Measurements from ENCODE around the gene INPP4B. TPM values are rescaled to one million over a fixed set of nuclear protein-coding genes. Genes with fewer than 3 reads are reported as not detected.

The INPP4B gene
- total RNA-seq, 2 experiments from 2014 or later: 23.5 to 29.7 TPM

DNA sequence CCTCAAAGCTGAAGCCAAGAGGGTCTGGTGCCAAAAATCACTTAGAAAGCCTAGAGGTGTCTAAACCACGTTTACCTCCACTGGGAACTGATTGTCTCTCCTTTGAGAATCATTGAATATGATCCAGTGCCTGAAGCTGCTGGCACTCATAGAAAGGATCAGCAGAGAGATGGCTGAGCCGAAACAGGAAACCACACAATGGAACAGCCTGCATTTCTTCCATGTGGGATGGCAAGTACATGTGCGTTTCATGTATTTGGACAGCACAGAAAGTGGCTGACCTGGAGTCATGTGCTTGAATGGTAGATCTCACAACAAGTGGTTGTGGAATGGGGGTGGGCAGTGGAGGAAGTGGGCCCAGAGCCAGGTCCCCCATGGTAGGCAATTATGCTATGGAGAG is 533.7 kb downstream of the INPP4B start:
- Mint-ChIP-seq H3K4me3 (no peak overlapping the region), H3K27me3 (no peaks in the 10 kb centered on the region), H3K27ac (no peak overlapping the region), H3K9me3 (ENCODE audit: low read depth) (no peaks in the 10 kb centered on the region), H3K36me3 (peaks cover 41% of the 10 kb centered on the region), H3K4me1 (peaks cover 14% of the 10 kb centered on the region)
- DNase-seq (no peak), ATAC-seq (no peak)
- CTCF ChIA-PET: no interaction called here

DNA sequence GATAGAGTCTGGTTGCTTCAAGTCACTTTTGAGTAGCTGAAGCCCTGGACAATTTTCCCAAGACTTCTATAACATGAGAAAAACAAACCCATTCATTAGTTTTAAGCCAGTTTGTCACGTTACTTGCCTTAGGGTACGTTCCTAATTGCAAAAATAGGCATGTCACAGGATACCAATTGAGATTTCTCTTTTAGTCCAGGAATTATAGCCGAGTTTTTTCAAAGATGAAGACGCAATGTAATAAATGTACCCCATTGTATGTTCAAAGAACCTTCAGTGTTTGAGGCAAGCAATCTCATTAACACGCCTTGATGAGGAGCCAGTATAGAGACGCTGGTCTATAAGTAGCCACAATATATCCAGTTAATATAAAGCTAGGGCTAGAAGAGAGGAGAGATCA is 534.2 kb downstream of the INPP4B start:
- no peaks in the 10 kb centered on the region for H3K9me3 Mint-ChIP-seq (ENCODE audit: low read depth)
- no peak overlapping the region for H3K4me3 Mint-ChIP-seq
- no peak overlapping the region for H3K27ac Mint-ChIP-seq
- DNase-seq: no peak
- ATAC-seq: no peak
- peaks cover 14% of the 10 kb centered on the region for H3K4me1 Mint-ChIP-seq
- CTCF ChIA-PET: no interaction called here
- H3K36me3 Mint-ChIP-seq: peaks cover 38% of the 10 kb centered on the region
- no peaks in the 10 kb centered on the region for H3K27me3 Mint-ChIP-seq

DNA sequence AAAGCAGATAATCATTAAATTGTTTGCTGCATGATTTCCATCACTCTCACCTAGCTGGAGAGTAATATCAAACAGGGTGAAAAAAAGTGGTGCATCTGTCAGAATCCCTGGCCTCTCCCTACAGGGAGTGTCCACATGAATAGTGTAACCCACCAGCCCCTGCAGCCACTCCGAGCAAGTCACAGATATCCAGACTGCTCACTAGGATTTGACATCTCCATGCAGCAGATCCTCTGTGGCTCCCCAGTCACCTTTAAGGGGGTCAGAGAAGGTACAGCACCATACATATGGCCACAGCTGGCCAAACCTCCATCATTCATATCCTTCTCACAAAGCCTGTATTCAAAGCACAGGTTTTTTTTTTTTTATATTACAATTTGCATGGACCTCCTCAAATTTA is 536.3 kb downstream of the INPP4B start:
- peaks cover 34% of the 10 kb centered on the region for H3K36me3 Mint-ChIP-seq
- H3K4me1 Mint-ChIP-seq: peaks cover 12% of the 10 kb centered on the region
- no peaks in the 10 kb centered on the region for H3K9me3 Mint-ChIP-seq (ENCODE audit: low read depth)
- DNase-seq: no peak
- no peak for ATAC-seq
- CTCF ChIA-PET: no interaction called here
- H3K4me3 Mint-ChIP-seq: no peak overlapping the region
- no peak overlapping the region for H3K27ac Mint-ChIP-seq
- no peaks in the 10 kb centered on the region for H3K27me3 Mint-ChIP-seq

DNA sequence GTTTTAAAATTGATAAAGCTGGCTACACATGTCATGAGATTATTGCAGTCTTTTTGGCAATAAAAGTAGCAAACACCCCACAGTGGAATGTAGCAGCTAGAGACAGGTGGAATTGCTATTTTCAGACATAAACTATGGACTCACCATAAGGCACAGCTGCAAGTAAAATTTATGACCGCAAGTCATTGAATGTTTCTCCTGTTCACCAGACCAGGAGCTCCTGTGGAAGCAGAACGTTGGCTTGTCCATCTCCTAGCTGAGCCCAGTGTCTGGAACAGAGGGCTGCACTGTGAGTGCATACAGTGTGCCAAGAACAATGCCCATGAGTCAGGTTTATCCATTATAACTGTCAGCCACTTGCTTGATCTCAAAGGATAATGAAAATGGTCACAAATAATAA is 538.2 kb downstream of the INPP4B start:
- Mint-ChIP-seq H3K4me1 (no peaks in the 10 kb centered on the region), H3K9me3 (ENCODE audit: low read depth) (no peaks in the 10 kb centered on the region), H3K36me3 (peaks cover 22% of the 10 kb centered on the region), H3K4me3 (no peak overlapping the region), H3K27me3 (no peaks in the 10 kb centered on the region), H3K27ac (no peak overlapping the region)
- no peak for DNase-seq
- CTCF ChIA-PET: no interaction called here
- no peak for ATAC-seq

DNA sequence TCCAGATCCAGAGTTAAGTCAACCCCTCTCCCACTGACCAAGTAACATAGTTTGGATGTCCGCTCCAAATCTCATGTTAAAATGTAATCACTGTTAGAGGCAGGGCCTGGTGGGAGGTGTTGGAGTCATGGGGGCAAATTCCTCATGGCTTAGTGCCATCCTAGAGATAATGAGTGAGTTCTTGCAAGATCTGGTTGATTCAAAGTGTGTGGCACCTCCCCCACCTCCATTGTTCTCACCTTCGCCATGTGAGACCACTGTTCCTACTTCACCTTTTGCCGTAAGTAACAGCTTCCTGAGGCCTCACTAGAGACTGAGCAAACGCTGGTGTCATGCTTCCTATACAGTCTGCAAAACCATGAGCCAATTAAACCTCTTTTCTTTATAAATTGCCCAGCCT is 548.8 kb downstream of the INPP4B start:
- Mint-ChIP-seq H3K4me1 (peaks cover 17% of the 10 kb centered on the region), H3K27me3 (no peaks in the 10 kb centered on the region), H3K36me3 (peaks cover 40% of the 10 kb centered on the region), H3K4me3 (no peak overlapping the region), H3K27ac (no peak overlapping the region), H3K9me3 (ENCODE audit: low read depth) (peaks cover 2% of the 10 kb centered on the region)
- ATAC-seq (no peak), DNase-seq (no peak)
- CTCF ChIA-PET: no interaction called here

DNA sequence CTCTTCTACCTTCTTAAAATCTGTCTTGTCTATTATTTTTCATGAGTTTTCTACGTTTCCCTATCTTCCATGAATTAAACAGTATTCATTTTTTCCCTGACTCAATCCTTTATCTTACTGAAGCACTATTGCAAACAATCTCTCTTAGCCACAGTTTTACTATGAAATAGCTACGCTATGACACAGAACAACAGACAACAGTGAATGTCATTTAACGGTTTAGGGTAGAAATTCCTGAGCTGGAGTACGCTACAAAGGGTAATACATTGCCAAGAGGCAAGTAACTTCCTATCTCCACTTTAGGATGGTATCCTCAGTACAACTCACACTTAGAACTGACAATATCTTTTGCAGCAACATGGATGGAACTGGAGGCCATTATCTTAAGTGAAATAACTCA is 552.6 kb downstream of the INPP4B start:
- no peak for ATAC-seq
- H3K36me3 Mint-ChIP-seq: peaks cover 49% of the 10 kb centered on the region
- H3K4me1 Mint-ChIP-seq: peaks cover 19% of the 10 kb centered on the region

DNA sequence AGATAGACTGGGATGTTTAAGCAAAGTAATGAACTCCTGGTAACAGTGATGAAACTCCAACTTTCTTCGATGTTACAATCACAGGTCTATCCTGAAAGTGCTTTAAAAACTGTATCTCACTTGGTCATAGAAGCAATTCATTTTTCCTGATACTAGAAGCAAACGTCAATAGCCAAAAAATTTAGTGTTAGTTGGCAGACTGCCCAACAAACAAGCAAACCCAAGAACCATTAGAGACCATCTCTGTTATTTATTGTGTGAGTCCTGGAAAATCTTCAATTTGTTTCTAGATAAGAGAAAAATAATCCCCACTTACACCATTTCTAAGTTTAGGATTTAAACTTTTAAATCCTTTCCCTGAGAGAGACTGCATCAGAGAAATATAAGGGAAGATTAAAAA is 553.9 kb downstream of the INPP4B start:
- no peak overlapping the region for H3K27ac Mint-ChIP-seq
- peaks cover 19% of the 10 kb centered on the region for H3K4me1 Mint-ChIP-seq
- peaks cover 12% of the 10 kb centered on the region for H3K9me3 Mint-ChIP-seq (ENCODE audit: low read depth)
- ATAC-seq: no peak
- no peaks in the 10 kb centered on the region for H3K27me3 Mint-ChIP-seq
- CTCF ChIA-PET: no interaction called here
- H3K36me3 Mint-ChIP-seq: peaks cover 44% of the 10 kb centered on the region
- no peak overlapping the region for H3K4me3 Mint-ChIP-seq
- DNase-seq: no peak

More for the DNA sequence above, 552.6 kb downstream of the INPP4B start:
- CTCF ChIA-PET: interaction anchor here (1.0 to 1.4 kb wide), 2 partner anchors 10 to 46 kb away, joined by 3 to 4 read pairs; no protein-coding TSS in a partner anchor
- no peak for DNase-seq
- Mint-ChIP-seq H3K27me3 (no peaks in the 10 kb centered on the region), H3K27ac (no peak overlapping the region), H3K4me3 (no peak overlapping the region), H3K9me3 (ENCODE audit: low read depth) (peaks cover 12% of the 10 kb centered on the region)

DNA sequence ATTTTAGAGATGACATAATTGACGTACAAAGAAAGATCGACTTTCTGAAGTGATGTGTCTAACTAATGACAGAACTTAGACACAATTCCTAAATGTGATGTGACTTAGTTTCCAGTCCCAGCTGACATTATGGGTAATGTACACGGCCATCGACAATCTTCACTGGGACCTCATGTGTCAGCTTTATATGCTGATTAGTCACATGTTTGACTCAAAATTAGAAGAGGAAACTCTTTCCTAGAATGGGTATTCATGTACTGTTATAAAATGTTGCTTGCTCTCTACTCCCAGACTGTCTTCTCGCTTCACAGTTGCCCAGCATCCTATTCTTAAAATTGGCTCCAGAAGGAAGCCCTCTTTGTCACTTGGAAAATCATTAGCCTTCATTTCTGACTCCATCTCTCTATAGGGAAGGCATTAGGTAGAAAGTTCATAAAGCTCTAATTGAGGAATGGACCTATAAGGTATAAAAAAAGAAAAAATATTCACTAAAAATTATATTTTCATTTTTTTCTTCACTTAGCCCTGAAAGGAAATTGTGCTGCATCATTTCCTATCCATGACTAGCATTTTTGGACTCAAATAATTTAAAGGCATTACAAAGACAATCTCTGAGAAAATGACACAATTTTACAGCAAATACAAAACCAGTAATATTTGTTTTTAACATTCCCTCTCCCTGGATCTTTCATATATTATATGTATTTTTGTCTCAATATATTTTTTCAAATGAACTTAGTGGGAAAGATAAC is 554.6 kb downstream of the INPP4B start:
- Mint-ChIP-seq H3K27ac (no peak overlapping the region), H3K4me1 (peaks cover 19% of the 10 kb centered on the region), H3K4me3 (no peak overlapping the region), H3K36me3 (peaks cover 44% of the 10 kb centered on the region), H3K9me3 (ENCODE audit: low read depth) (peaks cover 12% of the 10 kb centered on the region), H3K27me3 (no peaks in the 10 kb centered on the region)
- DNase-seq: no peak
- ATAC-seq: no peak
- CTCF ChIA-PET: no interaction called here

DNA sequence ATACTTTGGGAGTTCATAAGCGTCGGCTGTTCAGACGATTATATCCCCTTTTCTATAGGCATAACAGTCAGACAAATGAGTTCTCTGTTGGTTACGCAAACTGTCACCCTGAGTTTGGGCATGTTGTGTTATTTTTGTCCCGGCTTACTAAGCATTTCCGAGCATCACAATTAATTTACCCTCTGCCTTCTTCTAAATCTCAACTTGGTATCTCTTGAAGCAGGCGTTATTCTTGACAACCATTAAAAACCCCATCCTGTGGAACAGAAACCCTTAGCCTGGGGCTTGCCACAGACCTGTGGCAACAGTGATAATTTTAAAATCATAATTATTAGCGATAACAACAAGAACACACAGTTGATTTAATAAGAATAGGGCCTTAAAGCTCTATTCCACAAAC is 558.7 kb downstream of the INPP4B start:
- Mint-ChIP-seq H3K36me3 (peaks cover 24% of the 10 kb centered on the region), H3K27me3 (no peaks in the 10 kb centered on the region), H3K4me1 (peaks cover 2% of the 10 kb centered on the region), H3K9me3 (ENCODE audit: low read depth) (peaks cover 12% of the 10 kb centered on the region), H3K27ac (no peak overlapping the region), H3K4me3 (no peak overlapping the region)
- DNase-seq (no peak), ATAC-seq (no peak)
- CTCF ChIA-PET: no interaction called here

DNA sequence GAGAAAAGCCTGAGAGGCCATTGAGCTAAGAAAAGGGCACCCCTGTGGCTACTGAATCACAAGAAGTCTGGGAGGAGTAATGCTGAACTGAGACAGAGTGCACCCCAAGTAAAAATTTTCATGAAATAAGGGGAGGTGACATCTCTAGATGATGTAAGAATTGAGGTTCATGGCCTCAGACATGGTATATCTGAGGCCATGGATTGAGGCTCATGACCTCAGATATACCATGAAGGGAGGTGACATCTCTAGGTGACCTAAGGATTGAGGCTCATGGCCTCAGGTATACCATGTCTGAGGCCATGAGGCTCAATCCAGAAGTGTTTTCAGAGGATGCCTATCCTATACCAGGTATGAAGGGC is 560.9 kb downstream of the INPP4B start:
- DNase-seq (no peak), ATAC-seq (no peak)
- Mint-ChIP-seq H3K27ac (no peak overlapping the region), H3K9me3 (ENCODE audit: low read depth) (peaks cover 7% of the 10 kb centered on the region), H3K4me3 (no peak overlapping the region), H3K4me1 (peaks cover 5% of the 10 kb centered on the region), H3K36me3 (peaks cover 10% of the 10 kb centered on the region), H3K27me3 (no peaks in the 10 kb centered on the region)
- CTCF ChIA-PET: interaction anchor here (1.3 kb wide), 1 partner anchor 13 kb away, joined by 3 read pairs; no protein-coding TSS in a partner anchor

DNA sequence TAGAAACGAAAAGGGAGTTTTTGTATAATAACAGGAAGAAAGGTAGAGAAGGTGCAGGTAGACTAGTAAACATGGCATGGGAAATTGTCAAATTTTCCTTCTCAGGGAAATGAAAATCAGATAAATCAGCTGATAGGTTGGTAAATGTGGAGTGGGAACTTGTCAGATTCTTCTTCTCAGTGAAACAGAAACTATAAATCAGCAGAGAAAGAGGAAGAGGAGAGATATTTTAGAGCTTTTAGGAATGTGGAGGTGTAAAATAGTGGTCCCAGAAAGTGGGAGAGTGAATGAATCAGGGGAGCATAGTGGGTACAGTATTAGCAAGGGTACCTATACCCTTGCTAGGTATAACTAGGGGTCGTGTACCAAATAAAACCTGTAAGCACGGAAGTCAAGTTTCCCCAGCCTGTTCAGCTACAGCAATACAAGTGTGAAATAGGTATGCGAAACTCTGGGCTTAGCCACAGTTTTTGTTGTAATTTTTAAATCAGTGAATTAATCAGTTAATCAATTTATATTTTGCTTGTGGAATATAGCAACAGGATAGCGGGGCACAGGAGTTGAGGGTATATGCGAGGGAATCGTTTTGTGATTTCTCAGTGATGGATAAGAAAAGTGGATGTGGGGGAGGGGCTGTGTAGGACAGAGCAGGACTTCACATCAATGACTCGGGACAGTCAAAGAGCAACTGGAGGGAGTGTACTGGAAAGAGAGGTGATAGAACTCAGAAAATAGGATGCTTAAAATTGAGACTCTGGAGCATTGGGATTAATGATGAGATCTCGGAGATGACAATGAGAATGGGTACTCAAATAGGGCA is 561.5 kb downstream of the INPP4B start:
- Mint-ChIP-seq H3K36me3 (peaks cover 6% of the 10 kb centered on the region), H3K9me3 (ENCODE audit: low read depth) (peaks cover 3% of the 10 kb centered on the region), H3K27ac (no peak overlapping the region), H3K4me3 (no peak overlapping the region), H3K4me1 (peaks cover 5% of the 10 kb centered on the region), H3K27me3 (no peaks in the 10 kb centered on the region)
- CTCF ChIA-PET: interaction anchor here (1.3 kb wide), 2 partner anchors 9 to 12 kb away, joined by 3 to 4 read pairs; no protein-coding TSS in a partner anchor
- no peak for DNase-seq
- ATAC-seq: no peak

DNA sequence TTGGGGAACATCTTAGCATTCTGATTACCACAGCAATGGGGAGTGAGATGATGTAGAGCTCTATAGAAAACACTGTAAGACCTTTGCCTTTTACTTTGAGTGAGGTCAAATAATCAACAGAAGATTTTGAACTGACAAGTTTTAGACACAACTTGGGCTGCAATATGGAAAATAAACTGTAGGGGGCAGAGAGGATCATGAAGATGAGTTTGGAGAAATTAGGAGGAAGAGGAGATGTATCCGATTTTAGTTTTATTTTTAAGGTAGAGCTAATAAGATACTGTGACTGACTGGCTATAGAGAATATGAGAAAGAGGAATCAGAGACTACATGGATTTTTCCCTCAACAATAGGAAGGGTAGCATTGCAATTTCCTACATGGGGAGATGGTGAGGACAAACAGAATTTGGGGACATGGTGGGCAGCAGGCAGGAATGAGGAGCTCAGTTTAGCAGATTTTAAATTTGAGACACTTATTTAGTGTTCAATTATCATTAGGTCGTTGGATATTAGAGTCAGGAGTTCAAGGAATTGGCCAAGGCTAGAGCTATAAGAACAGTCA is 563.1 kb downstream of the INPP4B start:
- Mint-ChIP-seq H3K4me1 (peaks cover 5% of the 10 kb centered on the region), H3K27ac (no peak overlapping the region), H3K27me3 (no peaks in the 10 kb centered on the region), H3K4me3 (no peak overlapping the region), H3K36me3 (peaks cover 5% of the 10 kb centered on the region), H3K9me3 (ENCODE audit: low read depth) (no peaks in the 10 kb centered on the region)
- no peak for ATAC-seq
- CTCF ChIA-PET: interaction anchor here (0.7 to 1.3 kb wide), 6 partner anchors 11 to 410 kb away, joined by 3 to 4 read pairs (median 3); no protein-coding TSS in a partner anchor
- DNase-seq: no peak

DNA sequence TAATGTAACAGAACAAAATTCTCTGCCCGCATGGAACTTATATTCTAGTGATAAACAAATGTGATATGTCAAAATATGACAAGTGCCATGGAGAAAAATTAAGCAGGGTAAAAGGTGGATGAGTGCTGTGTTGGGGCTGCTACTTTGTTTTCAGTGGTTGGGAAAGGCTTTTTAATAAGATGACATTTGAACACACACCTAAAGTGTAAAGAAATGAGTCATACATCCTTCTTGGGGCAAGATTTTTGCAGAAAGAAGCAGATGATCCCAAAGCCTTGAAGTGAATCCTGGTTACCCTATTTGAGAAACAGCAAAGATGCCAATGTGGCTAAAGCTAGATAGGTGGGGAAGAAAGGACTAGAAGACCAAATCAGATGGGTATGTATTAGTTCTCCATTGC is 564.1 kb downstream of the INPP4B start:
- no peak for DNase-seq
- ATAC-seq: no peak
- Mint-ChIP-seq H3K27ac (no peak overlapping the region), H3K9me3 (ENCODE audit: low read depth) (no peaks in the 10 kb centered on the region), H3K4me1 (peaks cover 5% of the 10 kb centered on the region), H3K27me3 (no peaks in the 10 kb centered on the region), H3K4me3 (no peak overlapping the region), H3K36me3 (peaks cover 9% of the 10 kb centered on the region)
- CTCF ChIA-PET: no interaction called here

DNA sequence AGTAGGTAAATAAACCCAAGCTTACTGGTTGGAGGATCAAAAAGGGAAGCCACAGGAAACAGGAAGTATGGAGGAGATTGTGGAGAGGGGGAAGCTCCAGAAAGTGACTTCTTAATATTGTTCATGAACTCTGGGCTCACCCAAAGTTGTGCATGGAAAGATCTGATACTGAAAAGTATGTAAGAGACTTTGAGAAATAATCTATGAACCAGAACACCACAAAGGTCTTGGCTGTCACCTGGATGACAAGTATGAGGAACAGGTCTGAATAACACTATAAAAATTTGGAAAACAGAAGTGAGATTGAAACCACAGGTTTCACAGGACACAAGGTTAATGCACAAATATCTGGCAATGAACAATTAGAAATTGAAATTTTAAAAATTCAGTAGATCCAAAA is 567.4 kb downstream of the INPP4B start:
- no peak overlapping the region for H3K4me3 Mint-ChIP-seq
- CTCF ChIA-PET: no interaction called here
- H3K27me3 Mint-ChIP-seq: no peaks in the 10 kb centered on the region
- ATAC-seq: no peak
- H3K36me3 Mint-ChIP-seq: peaks cover 9% of the 10 kb centered on the region
- peaks cover 5% of the 10 kb centered on the region for H3K4me1 Mint-ChIP-seq
- no peak overlapping the region for H3K27ac Mint-ChIP-seq
- no peaks in the 10 kb centered on the region for H3K9me3 Mint-ChIP-seq (ENCODE audit: low read depth)
- no peak for DNase-seq

Measured in activated CD8-positive, alpha-beta memory T cell treated with anti-CD3 and anti-CD28 coated beads, Interleukin-2, amount 10 ng/mL, durations not matched to agents 7 days and 5 days (primary cell).